HepG2 (cell line): Measurements from ENCODE around the gene RRBP1. TPM values are rescaled to one million over a fixed set of nuclear protein-coding genes. Genes with fewer than 3 reads are reported as not detected.

Experiments
- AGO1 ChIP-seq: fragments of 200-400 bp; formaldehyde crosslinking; IDR thresholded peaks from 2 replicates; pipeline ENCODE4 v1.6.1; 2017; ENCODE audit warnings: mild to moderate bottlenecking, low read depth, low read length, moderate library complexity; ENCODE audit not compliant: poor library complexity, severe bottlenecking
- FOXJ3 ChIP-seq: sonication (generic); formaldehyde crosslinking; IDR thresholded peaks from 2 replicates; pipeline ENCODE4 v1.4.0; 2020; ENCODE audit warnings: missing genetic modification reagents, mild to moderate bottlenecking, borderline replicate concordance
- HIC2 ChIP-seq: sonication (generic); formaldehyde crosslinking; IDR thresholded peaks from 2 replicates; pipeline ENCODE4 v1.9.0; 2022; ENCODE audit warnings: low read depth, missing genetic modification reagents
- HOXA3 ChIP-seq: sonication (generic); formaldehyde crosslinking; IDR thresholded peaks from 2 replicates; pipeline ENCODE4 v1.5.0; 2020; ENCODE audit warnings: missing genetic modification reagents
- HOXA7 ChIP-seq: sonication (generic); formaldehyde crosslinking; IDR thresholded peaks from 2 replicates; pipeline ENCODE4 v1.8.1; 2022; ENCODE audit warnings: mild to moderate bottlenecking, missing genetic modification reagents, moderate library complexity
- NCOA1 ChIP-seq: sonication (generic); formaldehyde crosslinking; IDR thresholded peaks from 2 replicates; pipeline ENCODE4 v1.9.0; 2021; ENCODE audit warnings: missing genetic modification reagents
- PRDM10 ChIP-seq: sonication (generic); formaldehyde crosslinking; IDR thresholded peaks from 2 replicates; pipeline ENCODE4 v1.4.0; 2020; ENCODE audit warnings: low read depth, missing genetic modification reagents
- REST ChIP-seq, 2 experiments: IDR thresholded peaks; 2 replicates each; pipeline ENCODE4 v1.6.1; 2011 to 2012; ENCODE audit warnings: low read length in 2 of 2, borderline replicate concordance in 1 of 2, low read depth in 1 of 2, mild to moderate bottlenecking in 1 of 2, moderate library complexity in 1 of 2
- SATB2 ChIP-seq: sonication (generic); formaldehyde crosslinking; IDR thresholded peaks from 2 replicates; pipeline ENCODE4 v1.5.0; 2020; ENCODE audit warnings: missing genetic modification reagents
- ZHX1 ChIP-seq: sonication (generic); formaldehyde crosslinking; IDR thresholded peaks from 2 replicates; pipeline ENCODE4 v1.8.1; 2022; ENCODE audit warnings: low read depth, mild to moderate bottlenecking, missing genetic modification reagents
- ZNF503 ChIP-seq: sonication (generic); formaldehyde crosslinking; IDR thresholded peaks from 2 replicates; pipeline ENCODE4 v1.4.0; 2020; ENCODE audit warnings: missing genetic modification reagents
- ZNF543 ChIP-seq: sonication (generic); formaldehyde crosslinking; IDR thresholded peaks from 2 replicates; pipeline ENCODE4 v1.4.0; 2020; ENCODE audit warnings: mild to moderate bottlenecking, missing genetic modification reagents
- ZNF652 ChIP-seq: IDR thresholded peaks from 2 replicates; pipeline ENCODE4 v1.6.1; 2016; ENCODE audit warnings: low read depth, borderline replicate concordance
- polyA plus RNA-seq, 8 experiments: library from polyadenylated mRNA; depleted of rRNA in 3 of 8; stranded (reverse) in 7 of 8; unstranded in 1 of 8; fragments of >200 nt; fragmentation: Illumina TruSeq in 4 of 8; extraction: Trizol in 4 of 8; gene quantifications; 2 replicates each; pipeline versions ENCODE4 v1.2.1 to v1.2.3, GENCODE V29; 2011 to 2016; ENCODE audit warnings: low read depth in 4 of 8, missing spikeins in 1 of 8, mixed read lengths in 1 of 8; ENCODE audit not compliant: insufficient read depth in 1 of 8
- total RNA-seq, 5 experiments: library from RNA; depleted of rRNA; stranded (reverse); fragments of >200 nt; fragmentation: Illumina TruSeq; extraction: Trizol; gene quantifications; 2 replicates each; pipeline ENCODE4 v1.2.3, GENCODE V29; 2016; ENCODE audit warnings: low read depth in 1 of 5

The RRBP1 gene
- total and polyA plus RNA-seq, 2 of the 13 experiments (the other 11 are each of a cell fraction or from before 2014, with no cell fraction given), result 150 to 222 TPM

GRCh38 chr20:17611540-17612286 is 70.3 kb downstream of the RRBP1 start (continued):
- TF ChIP-seq HIC2 (CRISPR knock-in tag) (no peak), ZHX1 (no peak), SATB2 (CRISPR knock-in tag) (no peak), HOXA3 (CRISPR knock-in tag) (0 out of 2 replicates have a peak, but pooled peaks have one; percentile 4), REST (IDR thresholded peaks at IDR 0.05; ENCODE audit: borderline replicate concordance in 1 of 2, low read depth in 1 of 2, low read length in 2 of 2) (no peak), AGO1 (peak; percentile 57), PRDM10 (CRISPR knock-in tag) (no peak), HOXA7 (no peak; the same call in 1 of the 2 replicates), ZNF543 (CRISPR knock-in tag) (no peak), ZNF503 (CRISPR knock-in tag) (no peak), ZNF652 (CRISPR knock-in tag) (no peak), NCOA1 (CRISPR knock-in tag) (0 out of 2 replicates have a peak, but pooled peaks have one; percentile 34), FOXJ3 (CRISPR knock-in tag) (no peak)
